GM10847 (cell line): ENCODE results near the gene VWF.

ENCODE experiments used
- POLR2A ChIP-seq: IDR thresholded peaks from 2 replicates; pipeline ENCODE4 v1.6.1; 2011; ENCODE audit not compliant: insufficient read length; ENCODE audit errors: extremely low read depth

Gene VWF

DNA sequence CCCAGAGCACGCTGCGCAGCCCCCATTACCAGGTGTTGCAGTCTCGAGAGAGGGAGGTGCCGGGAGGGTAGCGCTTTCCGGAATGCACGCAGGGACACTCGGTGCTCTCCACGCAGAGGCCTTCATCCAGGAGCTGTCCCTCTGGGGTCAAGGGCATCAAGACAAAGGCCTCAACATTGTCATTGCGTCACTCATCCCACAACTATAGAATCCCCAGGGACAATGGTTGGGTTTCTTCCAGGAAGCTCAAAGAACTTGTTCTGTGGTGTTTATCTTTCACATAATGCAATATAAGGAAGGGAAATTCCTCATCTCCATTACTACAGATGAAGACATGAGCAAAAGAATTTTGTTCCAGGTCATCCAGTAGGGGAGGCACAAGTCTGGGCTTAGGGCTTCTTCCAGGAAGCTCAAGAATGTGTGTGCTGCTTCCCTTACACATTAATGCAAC lies 52.1 kb downstream of the VWF start:
- TF ChIP-seq POLR2A = no peak

DNA sequence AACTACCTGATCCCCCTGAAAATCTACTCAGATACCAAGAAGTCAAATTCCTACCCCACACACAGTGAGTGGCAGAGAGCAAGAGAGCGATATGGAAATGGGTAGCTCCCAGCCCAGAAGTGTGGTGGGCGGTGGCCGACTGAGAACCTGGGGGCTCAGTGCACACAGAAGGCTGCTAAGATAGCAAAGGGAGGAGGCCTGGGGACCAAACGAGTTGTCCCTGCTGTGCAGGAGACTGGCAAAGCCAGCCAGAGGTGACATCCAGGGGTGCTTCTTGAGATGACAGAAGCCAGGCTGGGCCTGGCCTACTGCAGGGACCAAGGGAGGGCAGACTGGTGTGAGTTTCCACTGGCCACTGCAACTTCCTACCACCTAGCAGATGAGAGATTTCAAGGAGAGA lies 52.9 kb downstream of the VWF start:
- no peak for TF ChIP-seq POLR2A

DNA sequence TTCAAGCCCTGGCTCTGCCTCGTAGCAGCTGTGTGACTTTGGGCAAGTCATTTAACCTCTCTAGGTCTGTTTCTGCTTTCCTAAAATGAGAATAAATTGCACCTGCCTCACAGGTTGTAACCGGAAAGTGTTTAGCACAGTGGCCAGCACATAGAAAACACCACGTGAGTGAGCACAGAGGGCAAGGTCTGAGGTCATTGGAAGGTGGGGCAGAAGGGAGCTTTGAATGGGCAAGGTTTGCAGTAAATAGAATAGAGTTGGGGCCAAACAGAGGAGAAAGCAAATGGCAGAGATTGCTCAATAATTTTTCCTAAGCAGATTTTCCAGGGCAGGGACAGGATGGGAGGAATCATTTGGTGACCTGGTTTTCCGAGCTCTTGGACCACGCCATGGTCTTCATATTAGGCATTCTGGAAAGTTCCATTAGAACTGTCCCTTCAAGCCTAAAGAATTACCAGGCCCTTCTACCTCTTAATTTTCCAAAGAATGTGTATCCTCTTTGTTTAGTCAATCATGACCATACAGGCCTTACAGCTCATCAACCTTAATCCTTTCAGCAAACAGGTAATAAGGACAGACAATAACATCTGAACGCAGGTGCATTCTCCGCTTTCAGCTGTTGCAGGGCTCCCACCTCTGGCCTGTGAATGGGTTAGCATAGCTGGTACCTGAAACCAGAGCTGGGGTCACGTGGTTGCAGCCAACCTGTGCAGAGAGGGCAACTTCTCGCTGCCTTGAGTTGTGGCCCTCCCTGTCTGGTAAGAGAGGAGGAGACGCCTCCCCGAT lies 53.8 kb downstream of the VWF start:
- TF ChIP-seq POLR2A = no peak

DNA sequence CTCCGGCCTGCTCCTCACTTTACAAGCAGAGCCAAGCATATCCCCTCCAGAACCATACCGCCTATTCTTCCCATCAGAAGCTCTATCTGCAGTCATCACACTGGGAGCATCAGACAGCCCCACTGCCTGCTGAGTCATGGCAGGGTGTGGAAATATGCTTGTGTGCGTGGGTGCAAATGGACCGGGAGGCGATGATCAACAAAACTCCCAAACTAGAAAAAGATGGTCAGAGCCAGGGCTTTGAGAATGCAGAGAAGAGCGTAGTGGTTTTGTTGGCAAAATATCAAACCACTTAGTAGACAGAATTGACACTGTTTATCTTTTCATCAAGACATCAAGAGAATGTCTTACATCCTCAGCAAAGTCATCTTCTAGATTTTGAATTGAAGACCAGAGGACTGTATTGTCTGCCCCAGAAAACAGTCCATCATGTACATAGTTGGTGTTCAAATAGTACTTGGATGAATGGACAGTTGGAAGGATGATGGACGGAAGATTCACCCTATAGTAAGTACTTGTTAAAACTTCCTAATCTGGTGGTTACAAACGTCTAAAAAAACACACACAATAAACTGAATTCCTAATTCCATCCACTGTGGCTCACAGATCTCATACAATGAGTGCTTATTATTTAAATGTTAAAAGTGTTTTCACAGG lies 54.9 kb downstream of the VWF start:
- TF ChIP-seq POLR2A = no peak

DNA sequence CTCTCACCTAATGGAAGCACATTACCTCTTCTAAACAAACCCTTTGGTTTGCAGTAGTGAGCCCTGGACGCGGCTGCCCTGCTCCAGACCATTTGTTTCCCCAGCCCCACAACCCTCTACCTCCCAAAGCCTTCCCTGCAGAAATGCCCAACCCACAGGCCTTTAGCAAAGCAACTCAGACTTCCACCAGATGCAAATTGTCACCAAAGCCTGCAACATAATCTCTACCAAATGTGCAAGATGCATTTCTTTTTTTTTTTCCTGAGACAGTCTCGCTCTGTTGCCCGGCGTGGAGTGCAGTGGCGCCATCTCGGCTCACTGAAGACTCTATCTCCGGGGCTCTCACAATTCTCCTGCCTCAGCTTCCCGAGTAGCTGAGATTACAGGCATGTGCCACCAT lies 56.2 kb downstream of the VWF start:
- no peak for TF ChIP-seq POLR2A

DNA sequence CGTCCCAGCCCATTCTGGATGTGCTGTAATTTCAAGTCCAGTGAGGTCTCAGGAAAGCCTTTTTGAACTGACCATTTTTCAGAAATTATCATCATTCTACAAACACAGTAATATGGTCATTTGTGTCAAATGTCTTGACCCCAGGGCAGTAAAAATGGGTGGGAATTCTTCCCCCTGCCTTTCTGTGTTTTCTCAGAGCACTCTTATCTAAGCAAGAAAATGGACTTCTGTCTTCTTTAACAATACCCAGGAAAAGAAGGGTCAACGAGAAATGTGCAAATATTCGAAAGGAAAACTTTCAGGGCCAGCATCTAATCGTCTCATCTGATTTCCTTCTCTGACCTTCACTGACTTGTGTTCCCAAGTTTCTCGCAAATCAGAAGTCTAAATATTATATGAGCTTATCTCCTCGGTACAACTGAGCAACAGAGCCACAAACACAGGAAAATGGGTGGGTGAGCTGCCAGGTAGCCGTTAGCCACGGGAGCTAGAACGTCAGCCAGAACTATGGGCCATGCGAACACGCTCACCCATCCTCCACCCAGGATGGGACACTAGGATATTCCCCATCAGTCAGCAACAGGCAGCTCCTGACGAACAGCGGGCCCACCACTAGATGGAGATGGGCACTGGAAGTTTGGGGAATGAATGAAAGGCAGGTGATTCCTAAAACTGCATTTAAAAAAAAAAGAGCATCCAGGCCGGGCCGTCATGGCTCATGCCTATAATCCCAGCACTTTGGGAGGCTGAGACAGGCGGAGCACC lies 57.1 kb downstream of the VWF start:
- no peak for TF ChIP-seq POLR2A

DNA sequence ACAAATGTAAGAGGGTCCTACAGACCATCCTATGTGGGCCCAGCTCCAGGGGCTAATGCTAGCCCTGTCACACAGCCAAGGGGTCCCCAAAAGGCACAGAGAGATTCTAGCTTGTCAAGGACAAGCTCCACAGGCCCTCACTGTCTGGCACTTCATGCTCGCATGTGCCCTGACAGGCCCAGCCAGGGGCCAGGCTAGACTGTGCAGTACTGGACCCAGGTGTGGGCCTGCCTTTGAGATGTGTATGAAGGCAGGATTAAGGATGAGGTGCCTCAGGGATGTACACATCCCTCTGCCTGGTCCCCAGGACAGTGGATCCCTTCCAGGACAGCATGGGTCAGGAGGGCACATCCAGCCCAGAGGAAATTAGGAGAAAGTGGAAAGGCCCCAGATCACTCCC lies 57.8 kb downstream of the VWF start:
- no peak for TF ChIP-seq POLR2A

DNA sequence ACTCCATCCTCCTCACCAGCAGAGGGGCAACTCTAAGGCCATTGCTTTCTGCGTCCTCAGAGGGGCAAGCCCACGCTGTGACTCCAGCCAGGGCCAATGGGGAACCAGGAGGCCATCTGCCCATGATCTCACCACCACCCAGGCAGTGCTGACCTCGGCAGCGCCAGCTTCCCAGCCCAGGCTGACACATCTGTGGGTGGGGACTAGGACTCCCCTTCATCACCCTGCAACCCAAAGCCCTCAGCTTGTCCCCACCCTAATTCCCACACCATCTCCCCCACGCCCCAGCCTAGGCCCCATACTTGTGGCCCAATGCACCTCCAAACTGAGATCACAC lies 58.6 kb downstream of the VWF start:
- TF ChIP-seq POLR2A = no peak

DNA sequence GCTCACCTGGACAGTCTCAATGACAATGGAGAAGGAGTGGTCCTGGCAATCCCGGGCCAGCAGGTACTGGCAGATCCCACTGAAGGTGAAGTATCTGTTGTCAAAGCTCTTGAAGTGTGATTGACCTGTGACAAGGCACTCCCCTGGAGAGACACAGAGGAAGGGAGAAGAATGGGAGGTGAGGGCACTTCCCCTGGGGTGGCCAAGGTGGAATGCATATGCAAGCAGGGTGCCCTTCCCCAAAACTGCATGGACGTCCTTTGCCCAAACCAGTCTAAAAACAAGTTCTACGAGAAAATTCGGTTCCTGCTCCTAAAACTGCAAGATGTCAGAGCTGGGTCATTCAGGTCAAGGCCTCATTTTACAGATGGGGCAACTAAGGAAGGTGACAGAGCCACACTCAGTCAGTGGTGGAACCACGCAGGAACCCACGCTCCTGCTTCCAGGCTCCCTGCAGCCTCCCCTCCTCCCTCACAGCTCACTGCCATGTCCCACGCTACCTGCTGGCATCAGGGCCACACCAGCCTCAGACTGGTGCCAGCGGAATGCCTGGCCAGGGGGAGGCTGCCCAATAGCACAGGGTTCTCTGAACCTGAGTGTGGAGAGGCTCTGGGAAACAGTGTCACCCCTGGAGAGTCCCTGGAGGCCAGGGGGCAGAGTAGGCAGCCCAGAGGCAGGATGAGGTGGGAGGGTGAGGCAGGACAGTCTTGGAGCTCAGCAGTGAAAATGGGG lies 59.2 kb downstream of the VWF start:
- TF ChIP-seq POLR2A = no peak

DNA sequence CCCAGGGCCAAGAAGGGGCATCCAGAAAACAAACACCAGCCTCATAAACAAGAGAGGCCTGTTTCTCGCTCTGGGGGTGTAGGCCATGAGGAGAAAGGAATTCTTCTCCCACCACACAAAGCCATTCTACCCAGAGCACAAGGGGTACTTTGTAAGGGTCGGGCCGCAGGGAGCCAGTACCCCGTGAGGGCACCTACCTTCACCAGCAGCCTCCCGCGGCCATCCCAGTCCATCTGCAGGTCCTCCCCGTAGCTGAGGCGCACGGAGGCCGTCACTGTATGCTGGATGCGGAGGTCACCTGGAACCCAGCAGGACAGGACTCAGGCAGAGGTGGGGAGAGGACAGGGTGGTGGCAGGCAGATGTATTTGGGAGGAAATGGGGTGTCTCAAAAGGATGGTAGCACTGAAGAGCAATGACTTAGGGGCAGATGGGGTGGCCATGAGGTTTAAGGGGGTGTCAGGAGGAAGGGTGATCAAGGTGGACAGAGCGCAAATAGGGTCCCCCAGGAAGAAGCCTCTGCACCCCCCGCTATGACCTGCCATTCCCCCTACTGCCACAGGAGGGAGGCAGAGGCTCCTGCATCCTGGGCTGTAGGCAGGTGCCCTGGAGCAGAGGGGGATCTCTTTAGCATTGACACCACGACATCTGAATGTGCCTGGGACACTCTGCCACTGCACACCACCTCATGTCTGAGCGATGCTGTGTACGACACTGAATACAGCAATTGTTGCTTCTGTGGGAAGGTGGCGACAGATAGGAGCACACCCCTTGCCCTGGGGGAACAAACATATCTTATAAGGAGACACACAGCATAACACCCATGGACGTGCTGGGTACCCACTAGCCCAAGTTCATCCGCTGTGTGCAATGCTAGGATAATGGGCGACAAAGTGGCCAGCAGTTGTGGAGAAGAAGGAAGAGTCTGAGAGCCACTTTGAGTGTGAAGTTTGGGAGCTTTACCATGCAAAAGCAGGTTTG lies 61.4 kb downstream of the VWF start:
- no peak for TF ChIP-seq POLR2A

DNA sequence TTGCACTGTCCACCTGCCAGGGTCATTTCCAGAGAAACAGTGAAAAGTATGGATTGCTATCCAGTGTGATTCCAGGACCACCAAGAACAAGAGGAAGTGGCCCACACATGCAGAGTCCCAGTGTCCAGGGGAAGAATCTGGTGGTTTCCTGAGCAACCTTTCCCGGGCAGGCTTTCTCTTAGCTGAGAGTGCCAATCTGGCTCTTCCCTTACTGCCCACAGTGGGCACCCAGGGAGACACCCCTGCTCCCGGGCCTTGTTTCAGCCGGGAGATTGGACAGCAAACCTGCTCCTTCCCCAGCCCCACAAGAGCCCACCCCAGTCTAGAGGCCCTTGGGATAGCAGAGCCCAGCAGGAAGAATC lies 62.1 kb downstream of the VWF start:
- TF ChIP-seq POLR2A = no peak

DNA sequence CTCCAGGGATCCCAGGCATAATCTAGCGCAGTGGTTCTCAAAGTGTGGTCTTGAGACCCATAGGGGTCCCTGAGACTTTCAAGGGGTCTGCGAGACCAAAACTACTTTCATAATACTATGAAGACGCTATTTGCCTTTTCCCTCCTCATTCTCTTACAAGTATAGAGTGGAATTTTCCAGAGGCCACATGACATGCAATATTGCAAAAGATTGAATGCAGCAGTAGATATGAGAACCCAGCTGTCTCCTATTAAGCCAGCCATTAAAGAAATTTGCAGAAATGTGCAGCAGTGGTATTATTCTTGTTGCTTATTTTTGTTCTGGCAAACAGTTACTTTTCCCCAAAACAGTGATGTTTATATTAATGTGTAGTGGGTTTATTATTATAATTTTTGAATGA lies 62.8 kb downstream of the VWF start:
- TF ChIP-seq POLR2A = no peak

DNA sequence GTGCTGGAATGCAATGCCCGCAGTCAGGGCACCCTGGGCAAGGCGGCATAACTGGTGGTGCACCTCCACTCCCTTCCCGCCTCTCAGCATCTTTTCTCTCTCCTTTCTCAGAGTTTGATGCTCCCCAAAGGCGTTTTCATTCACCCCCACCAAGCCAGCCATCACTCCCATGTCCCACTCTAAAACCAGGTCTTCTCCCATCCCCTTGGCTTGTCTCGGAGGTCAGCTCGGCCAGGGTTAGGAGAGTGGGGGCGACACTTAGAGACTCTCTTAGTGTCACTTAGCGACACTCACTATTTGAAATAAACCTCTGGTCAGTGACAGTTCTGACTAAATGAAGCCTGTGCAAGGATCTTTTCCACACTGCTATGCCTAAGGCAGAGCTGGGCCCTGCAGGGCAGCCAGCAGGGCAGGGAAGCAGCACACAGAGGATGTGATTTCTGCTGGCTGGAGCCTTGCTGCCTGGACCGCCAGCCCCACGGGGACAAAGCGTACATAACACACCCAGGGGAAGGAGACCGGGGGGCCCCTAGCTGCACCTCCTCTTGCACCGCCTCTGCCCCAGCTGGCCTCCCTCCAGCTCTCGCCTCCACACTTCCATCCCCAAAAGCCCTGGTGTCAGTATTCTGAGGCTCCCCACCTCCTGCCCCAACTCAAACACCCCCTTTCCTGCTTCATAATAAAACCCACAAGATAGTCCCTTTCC lies 64.5 kb downstream of the VWF start:
- TF ChIP-seq POLR2A = no peak

DNA sequence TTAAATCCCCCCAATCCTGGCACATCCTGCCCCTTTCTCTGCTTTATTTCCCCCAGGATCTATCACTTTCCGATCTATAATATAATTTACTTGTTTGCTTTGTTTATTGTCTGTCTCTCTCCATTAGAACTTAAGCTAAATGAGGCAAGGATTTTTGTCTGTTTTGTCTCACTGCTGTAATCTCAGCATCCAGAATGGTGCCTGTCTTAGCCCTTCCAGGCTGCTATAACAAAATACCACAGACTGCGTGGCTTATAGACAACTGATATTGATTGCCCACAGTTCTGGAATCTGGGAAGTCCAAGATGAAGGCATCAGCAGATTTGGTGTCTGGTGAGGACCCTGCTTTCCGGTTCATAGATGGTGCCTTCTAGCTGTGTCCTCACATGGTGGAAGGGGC lies 65.2 kb downstream of the VWF start:
- TF ChIP-seq POLR2A = no peak

DNA sequence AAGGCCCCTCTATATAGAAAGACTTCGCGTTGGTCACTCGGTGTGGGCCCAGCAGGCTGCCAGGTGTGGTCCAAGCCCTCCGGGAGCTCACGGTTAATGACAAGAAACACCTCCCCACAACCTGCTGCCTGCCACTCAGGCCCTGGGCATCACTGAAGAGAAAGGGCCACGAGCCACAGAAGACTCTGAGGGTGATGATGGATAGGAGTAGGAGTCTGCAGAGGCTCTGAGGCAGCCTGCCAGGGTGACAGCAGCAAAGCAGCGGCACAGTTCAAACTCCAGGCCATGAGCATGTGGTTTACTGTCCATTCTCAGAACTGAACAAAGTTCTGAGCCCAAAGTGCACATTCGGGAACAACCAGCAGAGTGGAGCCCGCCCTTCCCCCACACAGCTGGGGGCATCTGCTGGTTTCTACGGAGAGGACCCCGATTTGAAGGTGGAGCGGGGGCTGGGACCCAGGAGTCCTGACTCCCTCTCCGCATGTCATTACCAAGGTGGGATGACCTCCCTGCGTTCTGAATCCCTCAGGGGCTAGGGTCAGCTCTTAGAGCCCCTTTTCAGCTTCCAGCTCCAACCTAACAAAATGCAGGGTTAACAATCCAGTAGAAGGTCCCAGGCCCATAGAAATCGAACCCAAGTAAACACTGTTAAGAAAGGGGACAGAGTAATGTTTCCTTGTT lies 65.8 kb downstream of the VWF start:
- TF ChIP-seq POLR2A = no peak
